CD1c-positive myeloid dendritic cell (primary cell): ENCODE data around the gene GALC.
A peak's percentile ranks its signal among the peaks of the same experiment; 100 is the strongest.

Experiments
- DNase-seq: peaks from one replicate; pipeline ENCODE4 v3.0.0-alpha.2; 2016; ENCODE audit errors: extremely low spot score

The GALC gene

DNA sequence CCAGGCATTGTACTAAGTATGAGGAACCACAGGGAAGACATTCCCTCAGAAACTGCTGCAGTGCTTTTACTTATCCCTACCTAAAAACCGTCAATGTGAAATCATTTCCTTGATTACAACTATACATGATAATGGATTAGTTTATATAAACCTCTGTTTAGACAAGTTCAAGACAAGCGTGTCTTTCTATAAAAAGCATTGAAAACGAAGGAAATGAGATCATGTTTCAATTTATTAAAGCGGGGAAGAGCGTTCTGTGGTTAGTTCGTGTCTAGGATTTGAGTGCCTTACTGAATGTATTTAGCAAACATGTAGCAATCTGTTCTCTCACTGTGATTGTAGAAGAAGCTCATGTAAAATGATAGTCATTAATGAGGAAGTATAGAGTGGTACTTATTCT, 37.5 kb downstream of the GALC start:
- DNase-seq, result no peak

DNA sequence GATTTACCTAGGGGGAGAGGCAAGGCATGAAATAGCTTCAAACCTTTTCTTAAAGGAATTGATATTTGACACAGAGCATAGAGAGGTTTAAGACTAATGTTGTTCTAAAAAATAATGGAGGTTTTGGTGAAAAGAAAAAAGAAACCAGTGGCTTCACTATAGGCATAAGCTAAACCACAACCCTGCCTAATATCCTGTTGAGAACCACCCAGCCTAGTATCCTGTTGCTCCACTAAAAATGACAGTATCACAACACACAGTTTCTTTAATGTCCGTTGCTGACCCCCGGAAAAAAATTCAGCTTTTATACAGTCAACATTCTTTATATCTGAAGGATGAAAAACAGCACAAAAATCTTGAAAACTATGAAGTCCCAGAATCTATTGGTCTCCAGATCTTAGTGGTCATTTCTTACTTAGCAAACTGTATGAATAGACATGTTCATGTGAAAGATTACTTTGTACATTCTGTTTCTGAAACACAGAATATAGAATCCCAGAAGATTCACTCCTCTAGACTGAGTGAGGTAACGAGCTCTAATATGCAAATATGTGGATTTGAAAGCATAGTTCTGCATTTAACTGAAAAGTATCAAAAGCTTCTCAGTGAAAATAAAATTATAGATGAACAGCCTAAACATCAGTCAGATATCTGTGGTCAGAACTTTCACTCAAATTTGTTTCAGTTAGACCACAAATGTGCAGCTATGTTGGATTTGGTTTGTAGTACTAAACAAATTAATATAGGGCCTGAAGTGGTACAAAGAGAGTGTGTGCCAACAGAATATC, 40.5 kb downstream of the GALC start:
- DNase-seq, result no peak

DNA sequence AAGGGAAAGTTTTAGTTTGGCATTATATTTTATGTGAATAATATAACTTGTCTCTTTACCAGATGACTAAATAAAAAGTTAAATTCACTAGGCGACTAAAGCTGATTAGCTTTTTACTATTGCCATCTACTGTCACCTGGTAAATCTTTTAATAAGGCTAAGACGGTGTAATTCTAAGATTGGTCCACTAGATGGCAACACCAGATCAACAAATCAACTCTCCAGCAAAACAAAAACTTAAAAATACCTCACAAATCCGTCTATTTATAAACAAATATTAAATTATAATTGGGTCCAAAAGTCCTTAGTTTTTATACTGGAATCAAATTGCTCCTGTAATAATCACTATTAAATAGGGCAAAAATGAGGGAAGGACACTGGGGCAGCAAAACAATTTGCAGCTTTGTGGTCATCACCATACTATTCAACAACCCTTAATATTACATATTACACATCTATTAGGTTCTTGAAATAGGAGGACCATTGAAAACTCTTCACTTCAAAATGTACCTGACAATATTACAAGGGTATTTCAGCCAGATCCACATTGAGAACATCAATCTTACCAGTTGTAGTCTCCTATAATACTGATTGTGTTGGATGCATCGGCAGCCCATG, 47.9 kb downstream of the GALC start:
- DNase-seq, result peak; percentile 65

DNA sequence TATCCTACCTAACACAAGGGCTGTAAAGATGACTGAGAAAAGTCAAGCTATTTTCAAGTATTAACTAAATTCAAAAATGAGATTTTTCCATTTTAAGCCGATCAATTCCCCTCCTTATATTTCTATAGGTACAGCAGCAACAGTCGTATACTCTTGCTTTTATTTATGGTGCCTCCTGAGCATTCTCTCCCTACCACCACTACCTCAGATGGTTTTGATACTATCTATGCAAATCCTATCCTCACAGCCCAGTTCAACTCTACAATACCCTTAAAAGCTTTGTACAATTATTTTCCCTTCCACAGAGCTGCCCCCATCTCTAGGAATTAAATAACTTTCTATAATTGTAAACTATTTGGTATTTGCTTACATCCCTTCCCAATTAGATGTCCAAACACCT, 52.1 kb downstream of the GALC start:
- no peak for DNase-seq

DNA sequence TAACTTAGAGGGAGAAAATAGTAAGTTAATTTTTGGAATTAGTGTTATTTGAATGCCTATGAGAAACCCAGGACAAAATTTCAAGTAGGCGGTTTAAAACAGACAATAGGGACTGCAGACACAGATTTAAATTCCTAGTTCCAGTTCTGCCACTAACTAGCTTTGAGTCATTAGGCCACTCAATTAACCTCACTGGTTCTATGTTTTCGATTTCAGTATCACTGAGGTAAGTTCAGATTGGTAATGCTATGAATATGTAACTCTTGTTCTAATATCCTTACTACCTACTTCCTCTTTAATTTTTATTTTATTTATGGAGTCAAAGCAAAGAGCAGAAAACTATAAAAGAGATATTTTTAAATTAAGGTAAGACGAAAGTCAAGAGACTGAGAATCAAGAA, 52.6 kb downstream of the GALC start:
- DNase-seq, result no peak

DNA sequence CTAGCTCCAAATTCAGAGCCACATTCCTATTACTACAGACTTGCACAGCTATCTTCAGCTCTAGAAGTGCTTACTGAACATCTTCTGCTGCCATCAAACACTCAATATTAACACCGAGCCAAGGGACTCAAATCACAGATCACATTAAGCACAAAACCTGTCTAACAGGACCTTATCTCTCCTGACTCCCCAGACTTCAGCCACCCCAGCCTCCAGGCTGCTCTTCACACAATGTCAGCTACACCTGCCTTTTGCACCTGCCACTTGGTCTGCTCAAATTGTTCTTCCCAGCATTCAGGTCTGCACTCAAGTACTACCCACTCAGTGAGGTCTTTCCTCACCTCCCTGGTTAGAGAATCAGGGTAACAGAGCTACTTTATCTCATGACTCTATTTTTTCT, 57.1 kb downstream of the GALC start:
- DNase-seq, result no peak

DNA sequence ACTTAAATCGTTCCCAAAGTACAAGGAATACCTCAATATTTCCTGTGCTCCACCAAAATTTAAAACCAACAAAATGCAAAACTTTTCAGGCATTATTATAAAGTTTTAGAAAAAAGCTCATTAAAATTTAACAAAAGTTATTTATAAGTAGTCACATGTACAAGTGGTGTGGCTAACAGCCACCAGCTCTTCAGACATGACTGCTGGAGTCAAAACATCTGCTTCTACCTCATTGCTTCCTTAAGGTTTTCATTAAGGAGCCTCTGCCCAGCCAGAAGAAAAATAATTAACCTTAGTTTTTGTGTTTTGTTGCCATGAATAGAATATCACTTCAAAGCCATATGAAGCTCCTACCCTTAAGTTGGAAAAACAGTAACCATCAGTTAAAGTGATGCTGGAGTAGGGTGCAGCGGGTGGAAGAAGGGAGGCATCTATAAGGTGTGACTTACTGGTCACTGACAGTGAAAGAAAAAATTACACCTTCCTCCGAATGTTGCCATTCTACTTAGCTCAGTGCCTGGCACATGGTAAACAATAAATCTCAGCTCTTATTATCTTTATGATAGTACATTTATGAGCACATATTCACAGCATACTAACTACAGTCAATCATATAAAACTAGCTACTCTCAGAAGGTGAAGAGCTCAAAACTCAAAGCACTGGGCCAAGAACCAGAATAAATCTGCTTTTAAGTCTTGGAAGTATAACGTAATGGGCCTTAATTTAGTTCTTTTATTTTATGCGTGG, 57.7 kb downstream of the GALC start:
- DNase-seq, result no peak

DNA sequence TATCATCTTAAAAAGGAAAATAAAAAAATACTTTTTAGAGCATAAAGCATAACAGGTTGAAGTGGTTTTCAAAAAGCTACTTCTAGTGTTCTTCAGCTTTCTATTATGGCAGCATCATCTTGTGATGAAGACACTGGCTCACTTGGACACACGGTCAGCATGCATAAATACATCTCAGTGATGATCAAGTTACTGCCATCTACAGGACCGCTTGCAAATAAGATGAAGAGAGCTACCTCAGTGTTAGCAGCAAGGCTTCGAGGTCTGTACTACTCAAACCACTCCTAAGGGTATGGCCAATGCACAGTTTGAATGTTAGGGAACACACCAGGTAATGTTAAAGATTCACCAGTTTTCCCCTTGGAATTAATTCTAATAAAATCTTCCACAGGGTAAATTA, 58.8 kb downstream of the GALC start:
- DNase-seq, result no peak

DNA sequence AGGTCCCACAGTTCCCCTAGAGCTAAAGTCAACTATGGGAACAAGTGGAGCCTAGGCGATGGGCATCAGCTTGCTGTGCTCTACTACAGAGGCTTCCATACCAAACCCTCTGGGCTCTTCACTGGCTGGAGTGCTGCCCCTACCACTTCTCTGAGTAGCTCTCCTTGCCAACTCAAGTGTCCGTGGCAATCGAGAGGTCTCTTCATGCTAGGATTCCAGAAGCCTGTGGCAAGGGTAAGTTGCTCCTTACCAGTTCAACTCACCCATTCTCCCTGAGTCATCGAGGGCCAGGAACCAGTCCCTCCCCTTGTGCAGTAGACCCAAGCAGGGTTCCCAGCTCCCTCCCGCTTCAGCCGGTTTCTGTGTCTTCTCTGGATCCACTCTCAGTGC, 76.1 kb downstream of the GALC start:
- DNase-seq, result no peak

DNA sequence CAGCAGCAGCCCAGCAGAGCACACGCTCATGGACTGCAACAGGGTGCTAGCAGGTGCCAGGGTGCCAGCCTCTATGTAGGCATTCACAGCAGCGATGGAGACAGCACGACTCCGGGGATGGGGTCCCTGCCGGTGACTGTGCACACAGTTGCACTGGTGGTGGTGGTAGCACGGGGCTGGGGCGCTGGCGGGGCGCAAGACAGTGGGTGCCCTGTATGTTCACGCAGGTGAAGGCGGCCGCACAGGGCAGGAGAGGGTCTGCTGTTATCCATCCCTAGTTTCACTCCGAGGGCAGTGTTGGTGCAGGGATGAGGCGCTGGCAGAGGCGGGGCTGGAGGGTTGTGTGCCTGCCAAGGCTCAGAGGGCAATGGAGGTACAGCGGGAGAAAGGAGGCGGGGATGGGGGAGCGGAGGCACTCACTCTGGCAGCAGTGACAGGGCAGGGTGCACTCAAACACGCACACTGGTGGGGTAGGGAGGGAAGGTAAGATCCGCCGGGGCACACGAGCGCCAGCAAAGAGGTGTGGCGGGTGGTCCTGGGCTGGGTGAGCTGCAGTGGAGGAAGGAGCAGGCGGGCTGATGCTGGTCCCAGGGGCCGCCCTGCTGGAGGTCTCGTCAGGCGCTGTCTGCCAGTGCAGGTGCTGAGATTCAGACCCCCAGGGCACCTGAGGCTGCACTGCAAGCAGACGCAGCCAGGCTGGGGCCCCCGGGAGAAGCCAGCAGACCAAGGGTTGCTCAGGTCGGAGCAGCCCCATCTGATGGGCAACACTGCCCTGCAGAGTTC, 76.7 kb downstream of the GALC start:
- no peak for DNase-seq

DNA sequence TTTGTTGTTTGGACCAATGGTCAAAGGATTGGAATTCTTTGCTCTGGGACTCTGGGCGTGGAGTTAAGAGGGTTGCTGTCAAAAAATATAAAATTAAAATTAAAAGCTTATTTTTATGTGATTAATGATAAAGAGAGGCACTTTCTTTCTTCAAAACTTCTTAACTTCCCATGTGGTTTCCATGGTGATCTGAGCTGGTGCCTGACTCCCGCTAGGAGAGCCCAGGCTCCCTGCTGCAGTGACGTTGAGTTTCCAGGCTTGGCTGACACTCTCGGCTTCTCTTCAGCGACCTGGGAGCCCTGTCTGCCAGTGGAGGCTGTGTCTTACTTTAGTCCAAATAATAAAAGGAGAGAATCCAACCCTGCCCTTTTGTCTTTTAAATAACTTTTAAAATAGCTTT, 84.4 kb downstream of the GALC start:
- DNase-seq, result no peak

DNA sequence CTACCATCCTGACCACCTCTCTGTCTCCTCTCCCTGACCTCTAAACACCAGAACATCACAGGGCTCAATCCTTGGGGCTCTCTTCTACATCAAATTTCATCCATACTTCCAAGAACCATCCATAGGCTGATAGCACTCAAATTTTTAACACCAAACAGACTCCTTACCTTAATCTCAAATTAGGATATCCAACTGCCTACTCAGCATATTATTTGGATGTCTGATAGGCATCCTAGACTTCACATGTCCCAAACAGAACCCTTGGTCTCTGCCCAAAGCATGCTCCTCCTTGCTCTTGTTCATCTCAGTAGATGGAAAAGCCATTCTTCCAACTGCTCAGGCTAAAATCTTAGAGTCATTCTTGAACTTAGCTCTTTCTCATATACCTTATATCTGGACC, 91.3 kb downstream of the GALC start:
- no peak for DNase-seq

DNA sequence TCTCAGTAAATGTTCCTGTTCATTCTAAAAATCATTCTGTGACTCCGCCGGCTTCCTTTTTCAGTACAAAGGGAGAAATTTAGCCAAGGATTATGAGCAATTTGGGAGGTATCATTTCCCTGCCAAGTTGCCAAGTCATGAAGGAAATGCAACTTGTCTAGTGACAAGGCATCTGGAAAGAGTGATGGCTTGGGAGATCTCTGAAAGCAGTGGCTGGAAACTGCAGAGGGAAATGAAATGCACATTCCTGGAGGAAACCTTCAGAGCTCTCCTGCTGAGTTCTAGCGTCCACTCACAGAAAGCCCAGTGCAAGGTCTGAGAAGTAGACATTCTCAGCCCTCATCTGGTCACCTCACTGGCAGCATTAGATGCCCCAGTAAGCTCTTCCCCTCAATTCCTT, 91.7 kb downstream of the GALC start:
- DNase-seq, result no peak

DNA sequence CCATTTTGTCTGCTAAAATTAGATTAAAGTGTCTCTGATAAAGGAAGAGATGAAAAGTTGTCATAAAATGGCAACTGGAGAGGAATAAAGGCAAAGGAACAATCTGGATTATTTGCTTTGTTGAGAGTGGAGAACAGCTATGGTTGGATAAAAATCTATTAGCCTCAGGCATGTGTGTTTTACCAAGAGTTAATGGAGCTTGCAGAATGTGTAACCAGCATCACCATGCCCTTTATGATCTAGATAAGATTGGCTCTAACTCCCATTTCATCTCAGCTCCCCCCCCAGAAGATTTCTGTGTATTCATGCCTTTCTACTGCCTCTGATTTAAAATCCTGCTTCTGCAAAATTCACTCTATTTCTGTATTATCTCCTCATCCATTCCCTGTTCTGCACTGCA, 93.8 kb downstream of the GALC start:
- DNase-seq, result no peak

DNA sequence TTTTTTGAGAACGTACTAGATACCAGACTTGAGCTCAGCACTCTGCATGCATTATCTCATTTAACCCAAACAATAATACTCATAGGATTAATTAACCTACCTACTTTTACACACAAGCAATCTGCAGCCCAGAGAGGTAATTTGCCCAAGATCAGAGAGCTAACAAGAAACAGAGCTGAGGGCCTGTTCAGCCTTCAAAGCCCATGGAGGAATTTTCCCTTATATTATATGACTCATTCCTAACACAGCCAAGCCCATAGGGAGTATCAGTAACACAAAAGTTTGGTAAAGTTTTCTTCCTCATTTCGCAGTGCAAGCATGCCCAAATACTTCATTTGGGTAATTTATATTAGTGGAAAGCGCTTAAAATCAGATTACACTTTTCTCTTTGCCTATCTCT, 94.7 kb downstream of the GALC start:
- no peak for DNase-seq

DNA sequence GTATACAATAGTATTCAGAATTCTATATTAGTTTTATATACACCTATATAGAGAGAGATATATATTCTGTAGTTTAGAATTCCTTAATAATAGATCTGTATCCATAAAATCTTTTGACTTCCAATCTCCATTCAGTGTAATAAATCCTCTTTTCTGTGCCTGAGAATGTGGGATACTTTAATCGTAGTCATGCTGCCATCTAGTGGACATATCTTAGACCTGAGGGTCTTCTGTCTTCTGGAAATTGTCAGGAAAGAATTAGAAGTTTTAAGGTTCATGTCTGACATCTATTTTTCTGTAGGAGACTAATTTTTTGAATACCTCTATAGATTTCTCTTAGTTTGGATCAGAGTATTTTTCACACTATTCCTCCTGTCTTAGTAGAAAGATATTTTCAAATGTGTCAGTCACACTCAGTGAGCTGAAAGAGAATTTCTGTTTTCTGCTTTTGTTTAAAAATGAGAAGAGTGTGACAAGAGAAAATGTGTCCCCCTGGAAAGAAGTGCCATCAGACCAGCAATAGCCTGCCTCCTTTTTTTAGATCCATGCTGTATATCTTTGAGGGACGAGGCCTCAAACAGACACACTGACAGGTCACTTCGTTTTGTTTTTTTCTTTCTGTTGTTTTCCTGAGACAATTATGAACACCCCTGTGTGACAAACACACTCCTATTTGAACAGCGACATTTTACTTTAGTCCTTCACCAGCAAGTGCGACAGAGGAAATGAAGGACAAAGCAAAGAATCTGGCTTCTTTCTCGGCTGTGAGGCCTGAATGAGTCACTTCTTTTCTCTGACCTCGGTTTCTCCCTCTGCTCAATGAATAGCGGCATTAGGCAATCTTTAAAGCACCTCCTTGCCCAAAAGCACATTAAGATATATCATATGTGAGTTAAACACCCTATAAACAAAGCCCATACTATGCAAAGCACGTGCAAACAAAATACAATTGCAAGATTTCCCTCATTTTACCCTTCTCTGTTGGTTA, 96.3 kb downstream of the GALC start:
- DNase-seq, result peak; percentile 51

DNA sequence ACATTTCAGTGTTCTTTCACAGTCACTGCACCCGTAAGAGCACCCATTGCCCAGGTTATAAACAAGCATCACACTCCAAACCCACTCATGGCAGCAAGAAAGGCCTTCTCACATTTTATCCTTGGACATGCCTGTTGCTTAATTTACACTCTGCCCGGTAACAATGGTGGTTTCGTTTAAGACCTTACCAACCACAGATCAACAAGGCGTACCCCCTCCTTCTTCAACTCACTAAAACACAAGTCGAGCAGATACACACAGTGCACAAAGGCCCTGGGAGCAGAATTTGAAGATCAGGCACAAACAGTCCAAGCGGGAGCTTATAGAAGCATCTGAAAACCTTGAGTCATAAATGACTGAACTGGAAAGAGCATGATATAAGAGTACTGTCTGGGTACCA, 98.1 kb downstream of the GALC start:
- no peak for DNase-seq

DNA sequence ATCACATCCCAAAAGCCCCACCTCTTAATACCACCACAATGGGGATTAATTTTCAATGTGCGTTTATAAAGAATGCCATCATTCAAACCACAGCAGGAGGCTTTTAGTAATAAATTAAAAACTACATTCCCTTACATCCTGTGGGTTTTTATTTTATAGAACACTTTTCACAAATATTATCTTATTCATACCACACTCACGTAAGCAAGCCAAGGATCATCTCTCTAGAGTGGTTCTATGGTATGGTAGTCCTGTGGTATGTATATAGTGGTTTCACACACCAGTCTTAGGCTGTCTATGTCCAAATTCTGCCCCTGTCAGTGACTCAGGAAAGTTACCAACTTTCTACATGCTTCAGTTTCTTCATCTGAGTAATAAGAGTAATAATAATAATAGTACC, 100.2 kb downstream of the GALC start:
- no peak for DNase-seq

DNA sequence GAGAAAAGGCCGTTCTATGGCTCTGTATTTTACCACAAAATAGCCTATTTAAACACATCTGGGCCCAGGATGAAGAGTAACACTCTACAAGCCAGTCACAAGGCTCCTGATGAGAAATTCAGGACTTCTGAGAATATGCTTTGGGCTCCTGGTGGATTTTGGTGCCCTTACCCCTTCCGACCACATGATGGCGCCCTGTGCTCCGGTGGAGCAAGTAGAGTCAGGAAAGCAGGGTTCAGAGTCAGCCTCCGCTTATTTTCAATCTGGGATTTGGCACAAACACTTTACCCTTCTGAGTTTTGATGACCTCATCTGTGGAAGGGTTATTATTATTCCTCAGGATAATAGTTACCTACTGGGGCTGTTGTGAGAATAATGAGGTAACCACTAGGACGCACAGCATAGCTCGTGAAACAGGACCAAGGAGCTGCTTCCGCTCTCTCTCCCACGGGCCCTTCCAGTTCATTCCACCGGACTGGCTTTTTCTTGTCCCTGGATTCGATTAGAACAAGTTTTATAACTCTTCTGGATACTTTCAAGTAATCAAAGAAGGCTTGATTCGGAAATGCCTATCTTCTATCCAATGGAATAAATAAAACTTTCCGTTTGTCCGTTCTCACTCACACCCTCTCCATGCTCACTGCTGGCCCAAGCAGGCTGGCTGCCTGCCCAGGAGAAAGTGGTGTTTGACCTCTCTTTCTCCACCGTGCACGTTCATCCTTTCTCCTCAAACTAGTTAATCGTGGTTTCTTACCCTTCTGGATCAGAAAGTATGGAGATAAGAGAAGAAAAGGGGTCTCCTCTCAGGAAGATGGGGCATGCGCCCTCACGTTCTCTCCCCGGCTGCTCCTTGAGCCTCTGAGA, 104.6 kb downstream of the GALC start:
- DNase-seq, result peak; percentile 22

DNA sequence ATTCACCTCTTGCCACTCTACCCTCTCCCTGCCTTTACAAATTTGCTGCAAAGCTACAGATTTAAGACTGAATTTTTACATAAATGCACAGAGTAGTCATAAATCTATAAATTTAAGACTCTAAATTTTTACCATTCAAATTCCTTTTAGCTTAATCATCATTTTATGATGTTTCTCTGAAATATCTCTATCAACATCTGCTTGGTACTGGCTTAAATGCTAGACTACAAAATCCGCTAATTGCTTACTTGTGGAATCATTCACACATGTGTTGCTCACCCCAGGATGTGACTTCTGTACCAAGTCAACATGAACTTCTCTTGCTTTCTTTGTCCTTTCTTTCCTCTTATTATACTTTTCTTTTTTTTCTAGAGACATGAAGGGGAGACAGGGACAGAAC, 109.2 kb downstream of the GALC start:
- DNase-seq, result no peak
